Measurements from ENCODE around the gene ABHD6.

Gene ABHD6

GRCh38 chr3:58237238-58237940 lies at the start of gene ABHD6 (continued):
- no peak for TF ChIP-seq ZNF518A (tag by site-specific recombination; conservative IDR thresholded peaks at IDR 0.05; ENCODE audit: low read depth)
- TF ChIP-seq ZNF521 (tag by site-specific recombination; IDR thresholded peaks at IDR 0.05): no peak
- peak; percentile 61; the same call in 1 of the 2 replicates for TF ChIP-seq ZNF449 (tag by site-specific recombination; IDR thresholded peaks at IDR 0.05)
- no peak for TF ChIP-seq ZSCAN18 (tag by site-specific recombination; IDR thresholded peaks at IDR 0.05)
- TF ChIP-seq PATZ1 (tag by site-specific recombination; IDR thresholded peaks at IDR 0.05): peak; percentile 71
- TF ChIP-seq TRIM28 (IDR thresholded peaks at IDR 0.05; ENCODE audit: borderline replicate concordance, low read length): no peak
- TF ChIP-seq ZNF843 (tag by site-specific recombination; IDR thresholded peaks at IDR 0.05): no peak
- TF ChIP-seq ZNF266 (tag by site-specific recombination; IDR thresholded peaks at IDR 0.05; ENCODE audit: low read depth): no peak
- TF ChIP-seq HOXD13 (CRISPR knock-in tag; IDR thresholded peaks at IDR 0.05; ENCODE audit: borderline replicate concordance): no peak
- TF ChIP-seq ZNF23 (tag by site-specific recombination; IDR thresholded peaks at IDR 0.05; ENCODE audit: borderline replicate concordance): no peak
- TF ChIP-seq HIC1 (tag by site-specific recombination; IDR thresholded peaks at IDR 0.05): no peak
- TF ChIP-seq ZNF121 (tag by site-specific recombination; IDR thresholded peaks at IDR 0.05): no peak
- no peak for TF ChIP-seq ZNF571 (tag by site-specific recombination; IDR thresholded peaks at IDR 0.05)
- TF ChIP-seq ZSCAN16 (tag by site-specific recombination; IDR thresholded peaks at IDR 0.05): no peak
- no peak for TF ChIP-seq MYNN (tag by site-specific recombination; IDR thresholded peaks at IDR 0.05; ENCODE audit: borderline replicate concordance)
- TF ChIP-seq ZNF24 (tag by site-specific recombination; IDR thresholded peaks at IDR 0.05): no peak
- TF ChIP-seq BCL11A (tag by site-specific recombination; IDR thresholded peaks at IDR 0.05; ENCODE audit: low read depth): no peak

All from HEK293 (cell line).